K562 (cell line): ENCODE data around the gene JPH2.

ENCODE experiments used
- CEBPB ChIP-seq: fragments of 450-650 bp; IDR thresholded peaks from 2 replicates; pipeline ENCODE4 v1.6.1; 2016; ENCODE audit warnings: missing genetic modification characterization, missing compliant biosample characterization
- EP300 ChIP-seq: IDR thresholded peaks from 2 replicates; pipeline ENCODE4 v1.6.1; 2012; ENCODE audit warnings: low read length, improper control_type of control experiment
- GABPA ChIP-seq: fragments of 200-800 bp; sonication (Bioruptor generic); conservative IDR thresholded peaks from 2 replicates; pipeline ENCODE4 v1.6.1; 2016; ENCODE audit warnings: low read depth, missing genetic modification characterization, missing compliant biosample characterization
- JUND ChIP-seq, 2 experiments: IDR thresholded peaks; 2 replicates in 1 of 2; 3 replicates in 1 of 2; pipeline ENCODE4 v1.6.1; 2011; ENCODE audit warnings: borderline replicate concordance in 2 of 2, low read depth in 2 of 2, low read length in 2 of 2, improper control_type of control experiment in 1 of 2, missing biosample characterization in 1 of 2, missing genetic modification characterization in 1 of 2, missing genetic modification reagents in 1 of 2
- PHB ChIP-seq: fragments of 250-450 bp; sonication (Bioruptor Pico); IDR thresholded peaks from 2 replicates; pipeline ENCODE4 v1.5.0; 2021
- POLR2A ChIP-seq: fragments of 450-650 bp; conservative IDR thresholded peaks from 2 replicates; pipeline ENCODE4 v1.6.1; 2016
- SAFB2 ChIP-seq: fragments of 200-400 bp; formaldehyde crosslinking; IDR thresholded peaks from 2 replicates; pipeline ENCODE4 v1.6.1; 2018; ENCODE audit warnings: borderline replicate concordance, low read length, low read depth, moderate library complexity; ENCODE audit not compliant: severe bottlenecking
- SFPQ ChIP-seq: fragments of 200-400 bp; formaldehyde crosslinking; IDR thresholded peaks from 2 replicates; pipeline ENCODE4 v1.6.1; 2017; ENCODE audit warnings: mild to moderate bottlenecking, low read depth, low read length, moderate library complexity
- ZNF384 ChIP-seq: IDR thresholded peaks from 2 replicates; pipeline ENCODE4 v1.6.1; 2012; ENCODE audit warnings: low read depth, low read length, improper control_type of control experiment
- ZNF431 ChIP-seq: sonication (generic); formaldehyde crosslinking; IDR thresholded peaks from 2 replicates; pipeline ENCODE4 v1.8.0; 2022; ENCODE audit warnings: mild to moderate bottlenecking, missing genetic modification reagents
- TF ChIP-seq, protein P1 (sequence below), 3 experiments: IDR thresholded peaks in 2 of 3; conservative IDR thresholded peaks in 1 of 3; 2 replicates each; pipeline ENCODE4 v1.5.1; 2011 to 2012; ENCODE audit warnings: low read length in 3 of 3, mild to moderate bottlenecking in 3 of 3, control low read depth in 2 of 3, improper control_type of control experiment in 1 of 3, inconsistent platforms in 1 of 3, low read depth in 1 of 3, mixed read lengths in 1 of 3, moderate library complexity in 1 of 3; ENCODE audit not compliant: insufficient read depth in 2 of 3
- TF ChIP-seq, protein P2 (sequence below), 2 experiments: fragments of 450-650 bp; formaldehyde crosslinking in 1 of 2; IDR thresholded peaks; 2 replicates each; pipeline versions ENCODE4 v1.4.0 to v1.6.1; 2014 to 2020; ENCODE audit warnings: mild to moderate bottlenecking in 2 of 2, borderline replicate concordance in 1 of 2, low read depth in 1 of 2

- no peak for TF ChIP-seq JUND (IDR thresholded peaks at IDR 0.05; ENCODE audit: borderline replicate concordance, low read depth, low read length)
- no peak for TF ChIP-seq JUND (tag; IDR thresholded peaks at IDR 0.05; ENCODE audit: borderline replicate concordance, low read depth, low read length)
- no peak for TF ChIP-seq GABPA (tag)
- TF ChIP-seq EP300 = no peak
- TF ChIP-seq, protein P1, sequence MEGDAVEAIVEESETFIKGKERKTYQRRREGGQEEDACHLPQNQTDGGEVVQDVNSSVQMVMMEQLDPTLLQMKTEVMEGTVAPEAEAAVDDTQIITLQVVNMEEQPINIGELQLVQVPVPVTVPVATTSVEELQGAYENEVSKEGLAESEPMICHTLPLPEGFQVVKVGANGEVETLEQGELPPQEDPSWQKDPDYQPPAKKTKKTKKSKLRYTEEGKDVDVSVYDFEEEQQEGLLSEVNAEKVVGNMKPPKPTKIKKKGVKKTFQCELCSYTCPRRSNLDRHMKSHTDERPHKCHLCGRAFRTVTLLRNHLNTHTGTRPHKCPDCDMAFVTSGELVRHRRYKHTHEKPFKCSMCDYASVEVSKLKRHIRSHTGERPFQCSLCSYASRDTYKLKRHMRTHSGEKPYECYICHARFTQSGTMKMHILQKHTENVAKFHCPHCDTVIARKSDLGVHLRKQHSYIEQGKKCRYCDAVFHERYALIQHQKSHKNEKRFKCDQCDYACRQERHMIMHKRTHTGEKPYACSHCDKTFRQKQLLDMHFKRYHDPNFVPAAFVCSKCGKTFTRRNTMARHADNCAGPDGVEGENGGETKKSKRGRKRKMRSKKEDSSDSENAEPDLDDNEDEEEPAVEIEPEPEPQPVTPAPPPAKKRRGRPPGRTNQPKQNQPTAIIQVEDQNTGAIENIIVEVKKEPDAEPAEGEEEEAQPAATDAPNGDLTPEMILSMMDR (IDR thresholded peaks at IDR 0.05 in 2 of 3, conservative IDR thresholded peaks at IDR 0.05 in 1 of 3; ENCODE audit: insufficient read depth in 2 of 3, low read depth in 1 of 3, low read length in 3 of 3) = peak; percentile 36 to 57 (median 45); a peak in 5 of 6 replicates
- no peak for TF ChIP-seq SFPQ
- no peak for TF ChIP-seq POLR2A
- TF ChIP-seq ZNF431 (CRISPR knock-in tag) = no peak
- no peak for TF ChIP-seq PHB (CRISPR knock-in tag)
- no peak for TF ChIP-seq ZNF384
- TF ChIP-seq CEBPB = no peak
- no peak for TF ChIP-seq SAFB2
- TF ChIP-seq, protein P2, sequence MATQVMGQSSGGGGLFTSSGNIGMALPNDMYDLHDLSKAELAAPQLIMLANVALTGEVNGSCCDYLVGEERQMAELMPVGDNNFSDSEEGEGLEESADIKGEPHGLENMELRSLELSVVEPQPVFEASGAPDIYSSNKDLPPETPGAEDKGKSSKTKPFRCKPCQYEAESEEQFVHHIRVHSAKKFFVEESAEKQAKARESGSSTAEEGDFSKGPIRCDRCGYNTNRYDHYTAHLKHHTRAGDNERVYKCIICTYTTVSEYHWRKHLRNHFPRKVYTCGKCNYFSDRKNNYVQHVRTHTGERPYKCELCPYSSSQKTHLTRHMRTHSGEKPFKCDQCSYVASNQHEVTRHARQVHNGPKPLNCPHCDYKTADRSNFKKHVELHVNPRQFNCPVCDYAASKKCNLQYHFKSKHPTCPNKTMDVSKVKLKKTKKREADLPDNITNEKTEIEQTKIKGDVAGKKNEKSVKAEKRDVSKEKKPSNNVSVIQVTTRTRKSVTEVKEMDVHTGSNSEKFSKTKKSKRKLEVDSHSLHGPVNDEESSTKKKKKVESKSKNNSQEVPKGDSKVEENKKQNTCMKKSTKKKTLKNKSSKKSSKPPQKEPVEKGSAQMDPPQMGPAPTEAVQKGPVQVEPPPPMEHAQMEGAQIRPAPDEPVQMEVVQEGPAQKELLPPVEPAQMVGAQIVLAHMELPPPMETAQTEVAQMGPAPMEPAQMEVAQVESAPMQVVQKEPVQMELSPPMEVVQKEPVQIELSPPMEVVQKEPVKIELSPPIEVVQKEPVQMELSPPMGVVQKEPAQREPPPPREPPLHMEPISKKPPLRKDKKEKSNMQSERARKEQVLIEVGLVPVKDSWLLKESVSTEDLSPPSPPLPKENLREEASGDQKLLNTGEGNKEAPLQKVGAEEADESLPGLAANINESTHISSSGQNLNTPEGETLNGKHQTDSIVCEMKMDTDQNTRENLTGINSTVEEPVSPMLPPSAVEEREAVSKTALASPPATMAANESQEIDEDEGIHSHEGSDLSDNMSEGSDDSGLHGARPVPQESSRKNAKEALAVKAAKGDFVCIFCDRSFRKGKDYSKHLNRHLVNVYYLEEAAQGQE (IDR thresholded peaks at IDR 0.05; ENCODE audit: borderline replicate concordance) = no peak
- TF ChIP-seq, protein P2 (CRISPR knock-in tag; IDR thresholded peaks at IDR 0.05; ENCODE audit: low read depth) = no peak
These were observed 77.0 kb downstream of the JPH2 start for GRCh38 chr20:44109951-44110361.
